ENCODE results near the gene ZBTB20.

Gene ZBTB20

DNA sequence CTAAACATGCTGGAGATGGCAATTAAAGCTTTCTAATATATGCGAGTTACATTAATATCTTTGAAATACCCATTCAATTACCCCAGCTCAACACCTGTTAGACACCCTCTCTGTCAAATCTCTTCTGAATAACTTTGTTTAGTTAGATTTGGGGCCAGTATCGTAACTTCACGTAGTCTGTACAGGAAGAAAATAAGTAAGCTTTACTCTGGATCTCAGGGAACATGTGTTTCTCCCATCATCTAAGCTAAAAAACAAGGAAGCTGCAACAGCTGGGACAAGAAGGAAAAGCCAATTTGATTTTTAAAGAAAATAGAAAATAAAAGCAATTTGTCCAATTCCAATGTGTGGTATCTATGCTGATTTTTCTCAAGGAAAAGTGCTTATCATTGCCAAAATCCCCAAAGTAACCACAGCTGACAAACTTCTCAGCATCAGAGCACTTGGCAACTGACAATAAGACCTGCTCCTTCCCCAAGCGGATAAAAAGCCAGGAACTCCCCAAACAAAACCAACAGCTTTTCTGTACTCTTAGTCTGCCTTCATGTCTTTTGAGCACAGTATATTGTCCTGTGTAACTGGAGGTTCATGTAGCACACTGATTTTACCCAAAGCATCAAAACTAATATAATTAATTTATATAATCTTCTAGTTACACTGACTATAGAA, 279.1 kb downstream of the ZBTB20 start:
- no peak for DNase-seq (ENCODE audit: low spot score)

DNA sequence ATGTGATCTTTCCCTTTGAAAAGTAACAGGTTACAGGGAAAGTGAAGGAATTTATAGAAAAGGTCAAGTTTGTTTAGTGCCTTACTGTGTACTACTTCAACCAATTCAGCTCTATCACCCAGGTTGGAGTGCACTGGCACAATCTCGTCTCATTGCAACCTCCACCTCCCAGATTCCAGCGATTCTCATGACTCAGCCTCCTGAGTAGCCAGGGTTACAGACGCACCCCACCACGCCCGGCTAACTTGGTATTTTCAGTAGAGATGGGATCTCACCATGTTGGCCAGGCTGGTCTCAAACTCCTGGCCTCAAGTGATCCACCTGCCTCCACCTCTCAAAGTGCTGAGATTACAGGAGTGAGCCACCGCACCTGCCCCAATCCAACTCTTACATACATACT, 279.7 kb downstream of the ZBTB20 start:
- no peak for DNase-seq (ENCODE audit: low spot score)

DNA sequence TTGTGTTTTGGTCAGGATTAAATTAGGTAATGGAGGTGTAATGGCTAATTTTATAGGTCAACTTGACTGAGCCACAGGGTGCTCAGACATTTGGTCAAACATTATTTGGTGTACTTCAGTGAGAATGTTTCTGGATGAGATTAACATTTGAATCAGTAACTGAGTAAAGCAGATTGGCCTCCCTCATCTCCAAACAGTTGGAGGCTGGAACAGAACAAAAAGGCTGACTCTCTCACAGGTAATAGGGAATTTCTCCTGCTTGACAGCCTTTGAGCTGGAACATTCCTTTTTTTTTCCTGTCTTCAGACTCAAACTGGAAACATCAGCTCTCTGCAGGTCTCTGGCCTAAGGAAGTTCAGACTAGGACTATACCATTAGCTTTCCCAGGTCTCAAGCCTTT, 280.7 kb downstream of the ZBTB20 start:
- DNase-seq (ENCODE audit: low spot score) = no peak

DNA sequence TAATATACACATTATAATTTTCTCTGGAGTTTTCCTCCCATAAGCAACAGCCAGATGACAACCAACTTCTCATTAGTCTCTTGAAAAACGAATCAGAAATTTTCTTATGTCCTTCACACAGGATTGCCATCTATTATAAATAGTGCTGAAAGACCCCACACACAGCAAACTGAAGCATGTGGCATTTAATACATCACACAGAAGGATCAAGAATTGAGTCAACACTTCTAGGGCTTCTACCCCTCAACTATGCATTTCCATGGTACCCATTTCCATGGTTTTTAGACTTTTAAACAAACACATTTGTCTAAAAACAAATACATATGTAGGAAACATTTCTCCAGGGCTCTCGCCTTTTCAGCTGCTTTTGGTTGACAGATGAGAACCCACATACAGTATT, 282.1 kb downstream of the ZBTB20 start:
- no peak for DNase-seq (ENCODE audit: low spot score)

DNA sequence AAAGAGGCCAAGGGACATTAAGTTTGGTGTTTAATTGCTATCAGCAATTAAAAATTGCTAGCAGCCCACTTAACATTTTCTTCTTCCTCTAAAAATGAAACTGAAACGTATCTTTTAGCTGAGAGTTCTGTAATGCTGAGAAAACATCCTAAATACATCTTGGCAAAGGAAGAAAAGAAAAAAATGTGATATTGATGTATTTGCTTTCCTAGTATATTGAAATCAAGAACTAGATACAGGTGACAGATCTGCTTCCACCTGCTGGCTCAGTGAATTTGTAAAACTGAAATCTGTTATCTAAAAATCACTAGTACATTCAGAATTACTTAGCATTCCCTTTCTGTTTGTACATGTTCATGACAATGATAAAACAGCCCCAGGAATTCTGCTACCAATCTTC, 283.2 kb downstream of the ZBTB20 start:
- DNase-seq (ENCODE audit: low spot score) = no peak

DNA sequence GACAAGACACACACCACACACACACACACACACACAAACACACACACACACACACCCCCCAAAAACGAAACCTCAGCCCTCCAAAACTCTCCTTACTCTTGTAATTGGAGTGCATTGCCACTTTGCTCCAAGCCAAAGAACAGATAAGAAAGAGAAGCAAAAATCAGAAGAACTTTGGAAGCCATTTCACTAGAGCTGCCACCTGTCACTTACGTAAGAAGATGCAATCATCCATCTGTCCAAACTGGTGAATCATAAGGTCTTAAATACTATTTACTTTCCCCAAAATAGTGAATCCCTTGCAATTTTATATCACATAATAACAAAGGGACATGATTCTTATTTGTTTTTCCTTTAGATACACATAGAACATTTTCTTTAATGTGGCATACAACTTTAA, 285.4 kb downstream of the ZBTB20 start:
- no peak for DNase-seq (ENCODE audit: low spot score)

DNA sequence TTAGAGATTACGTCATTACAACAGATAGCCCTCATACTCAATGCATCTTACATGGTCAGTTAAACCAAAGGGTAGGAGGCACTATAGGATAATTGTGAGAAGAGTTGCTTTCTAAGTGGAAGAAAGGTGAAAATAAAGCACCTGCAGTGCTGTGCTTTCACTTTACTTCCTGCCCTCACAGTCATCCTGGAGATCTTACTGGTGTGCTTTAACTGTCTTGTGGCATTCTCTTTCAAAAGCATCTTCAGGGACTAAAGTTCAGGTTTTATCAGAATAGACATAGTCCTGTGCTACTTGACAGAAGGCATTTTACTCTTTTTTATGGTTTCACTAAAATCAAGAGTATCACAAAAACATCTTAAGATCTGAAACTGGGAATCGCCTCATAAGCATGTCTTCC, 286.6 kb downstream of the ZBTB20 start:
- no peak for DNase-seq (ENCODE audit: low spot score)

DNA sequence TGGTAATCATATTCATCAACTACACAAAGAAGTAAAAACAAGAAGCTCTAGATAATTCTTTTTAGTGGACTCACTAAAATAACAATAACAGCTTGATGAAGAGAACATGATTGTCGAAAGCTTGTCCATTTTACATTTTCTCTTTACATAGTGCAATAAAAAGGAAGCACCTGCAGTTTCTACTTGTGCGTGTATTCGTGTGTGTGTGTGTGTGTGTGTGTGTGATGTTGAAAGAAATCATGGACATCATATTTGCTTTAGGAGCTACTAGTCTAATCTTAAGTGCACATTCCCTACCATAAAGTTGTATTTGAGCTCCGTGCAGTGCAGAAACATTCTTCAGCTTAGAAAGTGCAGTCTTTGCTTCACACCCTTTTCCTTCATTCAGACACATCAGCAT, 288.8 kb downstream of the ZBTB20 start:
- peak; percentile 5 for DNase-seq (ENCODE audit: low spot score)

DNA sequence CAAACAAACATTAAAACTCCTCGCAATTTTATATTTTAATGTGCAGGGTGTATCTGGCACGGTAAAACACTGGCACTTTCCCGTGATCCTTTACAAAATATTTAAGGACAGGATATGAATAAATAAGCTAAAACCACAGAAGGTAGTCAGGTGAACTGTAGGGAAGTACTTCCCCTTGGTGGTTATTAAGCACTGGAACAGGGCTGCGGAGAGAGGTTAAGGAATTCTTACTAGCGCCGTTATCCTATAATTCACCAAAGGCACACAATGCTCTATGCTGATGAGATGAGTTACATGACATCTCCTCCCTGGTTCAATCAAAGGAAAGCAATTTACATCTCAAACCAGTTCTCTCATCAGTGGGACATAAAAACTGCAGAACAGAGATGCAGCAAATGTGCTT, 289.8 kb downstream of the ZBTB20 start:
- no peak for DNase-seq (ENCODE audit: low spot score)

DNA sequence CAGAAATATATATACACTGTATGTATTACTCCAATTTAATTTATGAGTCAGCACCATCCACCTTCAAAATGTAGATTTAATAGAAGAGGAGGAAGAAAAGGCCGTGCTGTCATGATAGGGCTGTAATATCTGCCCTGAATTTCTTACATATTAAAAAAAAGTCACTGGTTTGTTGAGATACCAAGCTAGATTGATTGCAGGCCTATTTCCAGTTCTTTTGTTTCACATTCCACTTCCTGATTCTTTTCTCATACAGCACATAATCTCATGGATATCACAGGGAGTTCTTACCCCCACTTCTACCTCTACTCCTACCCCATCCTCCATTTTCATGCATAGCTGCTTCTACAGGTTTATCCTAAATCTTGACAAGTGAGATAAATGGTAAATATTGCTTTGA, 290.3 kb downstream of the ZBTB20 start:
- no peak for DNase-seq (ENCODE audit: low spot score)

DNA sequence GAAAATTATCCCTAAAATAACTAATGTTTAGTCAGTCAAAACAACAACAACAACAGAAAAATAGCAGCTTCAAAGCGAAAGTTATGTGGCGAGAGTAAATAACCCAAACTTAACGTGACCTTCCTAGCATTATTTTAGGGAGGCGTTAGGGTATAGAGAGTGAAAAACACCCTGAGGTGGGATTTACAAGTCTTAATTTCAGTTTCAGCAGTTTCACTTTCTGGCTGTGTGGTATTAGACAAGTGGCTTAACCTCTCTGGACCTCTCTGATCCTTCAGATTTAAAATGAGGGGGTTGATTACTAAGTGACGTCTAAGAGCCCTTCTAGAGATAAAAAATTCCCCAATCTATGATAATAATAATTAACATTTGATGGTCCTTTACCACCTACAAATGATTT, 291.2 kb downstream of the ZBTB20 start:
- DNase-seq (ENCODE audit: low spot score) = no peak

DNA sequence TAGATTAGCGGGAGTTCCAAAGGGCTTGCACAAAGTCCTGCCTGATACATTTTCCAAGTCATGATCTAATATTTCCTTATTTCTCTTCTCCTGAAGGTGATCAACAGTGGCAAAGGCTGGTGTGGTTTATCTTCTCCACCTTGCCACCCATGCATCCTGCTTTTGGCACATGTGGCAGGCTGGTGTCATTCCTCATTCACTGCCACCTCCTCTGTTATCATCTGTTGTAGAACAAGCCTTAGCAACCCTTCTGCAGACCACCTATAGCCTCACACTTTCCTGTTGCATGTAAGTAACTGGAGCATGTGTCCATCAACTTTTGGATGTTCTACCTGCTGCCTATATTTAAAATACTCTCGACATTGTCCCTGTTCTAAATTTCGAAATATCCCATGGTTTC, 294.1 kb downstream of the ZBTB20 start:
- no peak for DNase-seq (ENCODE audit: low spot score)

DNA sequence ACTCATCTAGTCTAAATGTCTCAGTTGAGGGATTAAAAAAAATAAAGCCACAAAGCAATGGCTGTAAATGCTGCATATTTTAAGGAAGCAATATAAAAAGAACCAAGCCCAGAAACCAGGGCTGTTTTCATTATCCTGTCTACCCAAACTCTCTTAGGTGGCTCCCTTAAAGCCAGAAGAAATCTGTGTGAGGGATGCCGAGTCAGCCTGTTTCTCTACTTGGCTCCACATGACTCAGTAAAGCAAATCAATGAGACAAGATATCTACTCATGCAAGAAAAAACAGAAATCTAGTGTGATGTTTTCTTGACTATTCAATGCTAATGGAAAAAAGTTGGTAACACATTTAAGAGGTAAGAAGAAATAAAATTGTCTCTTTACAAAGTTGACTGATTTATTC, 296.2 kb downstream of the ZBTB20 start:
- DNase-seq (ENCODE audit: low spot score) = no peak

DNA sequence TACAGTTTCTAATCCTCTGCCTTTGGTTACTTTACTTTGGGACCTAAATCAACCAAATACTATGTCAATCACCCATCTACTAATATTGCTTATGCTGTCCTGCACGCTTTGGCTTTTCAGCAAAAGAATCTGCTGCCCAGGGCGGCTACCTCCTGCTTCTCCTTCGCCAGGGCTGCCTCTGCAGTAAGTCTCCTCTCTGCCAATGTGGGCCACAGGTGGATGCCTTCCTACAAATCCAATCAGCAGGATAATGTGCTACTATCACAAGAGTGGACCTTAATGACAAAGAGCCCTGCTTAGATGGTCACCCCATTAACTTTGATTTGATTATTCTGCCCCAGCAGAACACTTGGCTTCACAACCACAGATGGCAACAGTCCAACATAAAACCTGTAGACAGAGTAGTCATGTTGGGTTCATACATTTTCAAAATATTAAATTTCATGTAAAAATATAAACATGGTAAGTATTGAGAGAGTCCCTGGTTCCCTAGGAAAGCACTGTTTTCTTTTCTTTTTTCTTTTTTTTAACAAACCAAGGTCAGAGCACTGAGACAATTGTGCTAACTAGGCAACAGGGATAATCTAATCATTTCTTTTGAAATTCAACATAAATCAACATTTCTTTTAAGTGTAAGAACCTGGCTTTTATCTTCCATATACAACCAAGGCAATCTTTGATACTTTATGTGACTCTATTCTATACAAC, 298.3 kb downstream of the ZBTB20 start:
- DNase-seq (ENCODE audit: low spot score) = no peak

DNA sequence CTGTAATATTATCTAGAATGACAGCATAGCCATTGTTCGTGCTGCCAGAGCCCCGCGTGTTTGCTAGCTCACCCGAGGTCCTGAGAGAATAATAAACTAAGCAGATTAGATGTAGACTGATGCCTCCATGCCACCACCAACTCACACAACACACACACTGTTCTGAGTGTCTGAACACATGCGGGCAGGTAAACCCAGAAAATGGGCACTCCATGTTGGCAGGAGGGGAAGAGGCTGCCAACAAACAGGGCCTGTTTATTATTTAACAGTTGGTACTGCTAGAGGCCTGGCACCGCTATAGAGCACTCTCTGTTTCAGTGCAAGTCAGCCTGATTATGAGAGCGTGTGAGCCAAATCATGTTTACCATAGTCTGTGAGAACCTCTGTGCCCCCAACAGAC, 299.0 kb downstream of the ZBTB20 start:
- DNase-seq (ENCODE audit: low spot score) = no peak

DNA sequence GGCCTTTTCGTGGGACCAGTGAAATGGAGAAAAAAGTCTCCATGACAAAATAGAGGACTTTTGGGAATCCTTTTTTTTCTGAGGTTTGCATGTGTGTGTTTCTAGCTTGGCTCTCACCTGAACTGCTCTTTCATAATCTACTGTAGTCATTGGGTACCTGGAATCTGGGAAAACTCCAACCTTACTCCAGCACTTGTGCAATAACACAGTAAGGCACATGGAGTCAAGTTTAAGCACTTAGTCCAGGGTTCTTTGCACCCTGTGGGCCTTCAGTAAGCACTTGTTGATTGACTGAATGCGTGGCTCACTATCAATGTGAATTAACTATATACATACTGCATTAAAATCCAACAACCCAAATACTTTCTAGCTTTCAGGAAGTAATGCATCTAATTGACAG, 299.5 kb downstream of the ZBTB20 start:
- DNase-seq (ENCODE audit: low spot score) = no peak

DNA sequence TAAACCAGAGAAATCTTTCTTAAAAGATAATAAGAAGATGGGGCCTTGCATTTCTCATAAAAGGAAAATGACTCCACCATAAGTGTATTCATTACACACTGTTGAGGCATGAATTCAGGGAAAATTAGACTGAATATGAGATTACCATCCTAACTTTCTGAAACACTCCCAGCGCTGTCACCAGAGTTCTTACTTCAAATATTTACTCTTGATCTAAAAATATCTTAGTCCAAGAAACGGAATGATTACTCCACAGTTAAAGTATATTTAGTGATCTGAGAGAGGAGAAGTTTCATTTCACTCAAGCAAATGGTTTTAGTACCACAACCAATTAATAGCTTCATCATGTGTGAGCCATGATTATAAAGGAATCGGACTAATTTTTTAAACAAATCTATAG, 300.3 kb downstream of the ZBTB20 start:
- DNase-seq (ENCODE audit: low spot score) = no peak

DNA sequence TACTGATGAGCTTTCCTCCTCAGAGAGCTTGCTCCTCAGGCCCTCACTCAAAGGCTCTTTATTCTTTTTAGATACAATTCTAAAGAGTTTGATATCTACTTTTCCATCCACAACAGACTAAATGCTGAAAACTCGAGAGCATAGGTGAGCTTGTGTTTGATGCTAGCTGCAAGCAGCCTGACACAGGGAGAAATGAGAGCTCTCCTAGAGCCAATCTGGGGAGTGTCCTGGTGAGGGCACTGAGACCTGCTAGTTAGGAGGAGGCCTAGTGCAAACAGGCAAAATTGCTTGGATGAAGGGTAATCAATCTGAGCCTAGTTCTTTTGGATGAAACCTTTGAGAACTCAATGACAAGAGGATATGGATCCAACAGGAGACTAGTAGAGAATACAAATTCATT, 300.8 kb downstream of the ZBTB20 start:
- no peak for DNase-seq (ENCODE audit: low spot score)

DNA sequence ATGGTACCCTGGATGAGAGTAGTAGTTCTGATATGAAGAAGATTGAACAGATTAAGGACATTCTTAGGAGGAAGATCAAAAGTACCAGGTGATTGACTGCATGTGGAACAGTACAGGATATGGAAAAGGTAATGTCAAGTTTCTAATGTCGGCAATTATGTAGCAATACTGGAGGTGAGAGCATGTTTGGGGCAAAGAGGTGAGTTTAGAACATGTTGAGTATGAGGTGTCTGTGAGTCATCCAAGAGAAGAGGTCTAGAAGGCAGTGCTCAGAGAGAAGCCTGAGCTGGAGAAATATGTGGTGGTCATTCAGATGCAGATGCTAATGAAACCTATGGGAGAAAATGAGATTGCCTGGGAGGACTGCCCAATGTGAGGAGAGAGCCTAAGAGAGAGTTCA, 305.6 kb downstream of the ZBTB20 start:
- DNase-seq (ENCODE audit: low spot score) = no peak

DNA sequence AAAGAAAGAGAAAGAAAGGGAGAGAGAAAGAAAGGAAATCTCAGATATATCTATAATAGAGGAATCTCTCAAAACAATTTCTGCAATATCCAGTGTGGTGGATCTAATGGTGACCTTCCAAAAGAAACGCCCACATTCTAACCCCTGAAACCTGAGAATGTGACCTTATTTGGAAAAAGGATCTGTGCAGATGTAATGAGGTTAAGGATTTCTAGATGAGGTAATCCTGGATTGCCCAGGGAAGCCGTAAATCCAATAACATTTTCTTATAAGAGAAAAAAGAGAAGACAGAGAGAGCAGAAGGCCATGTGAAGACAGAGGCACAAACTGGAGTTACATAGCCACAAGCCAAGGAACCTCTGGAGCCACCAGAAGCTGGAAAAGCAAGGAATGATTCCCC, 307.6 kb downstream of the ZBTB20 start:
- DNase-seq (ENCODE audit: low spot score) = no peak

DNA sequence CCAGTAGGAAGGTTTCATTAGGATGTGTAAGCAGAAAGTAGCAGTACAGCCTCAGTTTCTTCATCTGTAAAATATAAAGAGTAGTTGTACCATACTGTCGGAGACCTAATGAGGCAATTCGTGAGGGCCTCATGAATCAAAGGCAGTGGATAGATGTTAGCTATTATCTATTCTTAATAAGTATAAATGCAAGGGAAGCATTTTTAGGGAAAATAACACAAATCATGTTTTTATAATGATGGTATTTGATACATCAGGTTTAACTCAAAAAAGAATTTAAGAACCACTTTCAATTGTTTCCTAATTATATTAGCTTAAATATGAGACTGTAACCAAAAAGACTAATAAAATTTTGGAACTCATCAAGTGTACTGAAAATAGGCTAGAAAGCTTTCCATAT, 309.1 kb downstream of the ZBTB20 start:
- DNase-seq (ENCODE audit: low spot score) = no peak

DNA sequence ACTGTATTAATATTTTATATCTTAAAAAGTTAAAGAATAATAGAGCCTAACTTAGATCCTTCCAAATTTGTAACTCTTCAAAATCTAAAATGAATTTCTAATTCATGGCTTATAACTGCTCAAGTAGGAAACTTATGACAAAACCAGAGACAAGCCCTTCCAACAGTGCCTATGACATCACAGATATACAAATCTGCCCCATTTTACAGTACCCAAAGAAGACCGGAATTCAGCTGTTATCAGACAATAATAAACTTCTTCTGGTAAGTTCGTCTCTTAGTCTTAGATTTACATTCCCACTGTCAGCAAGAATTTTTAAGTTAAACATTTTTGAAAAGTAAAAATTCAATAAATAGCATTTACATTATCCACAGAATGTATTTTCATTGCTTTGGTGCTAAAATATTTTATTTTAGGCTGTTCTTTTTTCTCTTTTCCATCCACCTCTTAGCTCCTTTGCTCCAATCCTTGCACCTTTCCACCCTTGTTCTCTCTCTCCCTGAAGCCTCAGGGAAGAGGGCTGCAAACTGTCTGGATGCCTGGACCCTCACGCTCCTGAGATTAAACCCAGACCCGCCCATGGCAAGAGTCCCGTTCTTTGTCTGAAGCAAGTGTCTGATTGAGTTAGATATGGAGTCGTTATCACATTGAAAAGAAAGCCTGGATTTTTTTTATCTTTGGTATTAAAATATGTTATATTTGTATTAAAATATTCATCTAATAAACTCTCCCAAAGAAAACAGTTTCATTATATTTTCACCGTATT, 312.7 kb downstream of the ZBTB20 start:
- no peak for DNase-seq (ENCODE audit: low spot score)

DNA sequence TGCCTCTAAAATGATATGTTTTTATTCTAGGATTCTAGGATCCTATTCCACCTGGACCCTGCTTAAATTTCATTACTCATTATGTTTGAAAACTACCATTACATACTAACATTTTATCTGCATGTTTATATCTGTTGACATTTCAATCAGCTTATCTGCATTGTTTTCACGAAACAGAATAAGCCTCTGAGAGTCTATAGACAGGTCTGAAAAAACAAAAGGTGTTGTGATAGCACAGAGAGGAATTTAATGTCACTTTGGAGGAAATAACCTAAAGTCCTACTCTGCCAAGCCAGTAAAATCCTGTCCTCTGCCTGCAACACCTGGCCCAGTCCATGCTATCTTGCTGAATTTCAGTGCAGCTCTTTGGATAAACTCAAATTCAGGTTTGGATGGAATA, 315.2 kb downstream of the ZBTB20 start:
- DNase-seq (ENCODE audit: low spot score) = no peak
